Ovary (tissue), 10 donors: Measurements from ENCODE around the gene SSX5. TPM values are rescaled to one million over a fixed set of nuclear protein-coding genes. Genes with fewer than 3 reads are reported as not detected.
"Not testable (repeated sequence)": the region's sequence is repeated elsewhere in the genome, so short reads cannot be mapped to it uniquely, and the experiment has no call there.

Experiments used
- DNase-seq, 5 donors: peaks; one replicate each; pipeline ENCODE4 v3.0.0-alpha.2; 2019 to 2020
- H3K27ac ChIP-seq, 2 donors: fragments of 200-600 bp; one replicate each; pipeline versions ENCODE4 v1.5.1 to v1.8.0; 2019 to 2022
- H3K27me3 ChIP-seq: fragments of 200-600 bp; one replicate; pipeline ENCODE4 v1.8.0; 2022
- H3K36me3 ChIP-seq: fragments of 200-600 bp; sonication (generic); one replicate; pipeline ENCODE4 v1.5.1; 2019
- H3K4me1 ChIP-seq: one replicate; pipeline ENCODE4 v1.8.1; 2013; ENCODE audit warnings: mild to moderate bottlenecking, moderate library complexity; ENCODE audit not compliant: insufficient read depth
- H3K4me3 ChIP-seq: fragments of 200-600 bp; sonication (generic); one replicate; pipeline ENCODE4 v1.5.1; 2017
- H3K9me3 ChIP-seq, 2 donors: fragments of 200-600 bp in 1 of 2; sonication (generic) in 1 of 2; one replicate each; pipeline versions ENCODE4 v1.5.1 to v1.8.1; 2013 to 2019; ENCODE audit warnings: mild to moderate bottlenecking in 1 of 2, moderate library complexity in 1 of 2
- EP300 ChIP-seq: sonication (generic); formaldehyde crosslinking; IDR thresholded peaks from one replicate; pipeline ENCODE4 v1.6.1; 2017; ENCODE audit warnings: antibody characterized with exemption
- POLR2A ChIP-seq: fragments of 450-650 bp; IDR thresholded peaks from one replicate; pipeline ENCODE4 v1.6.1; 2017; ENCODE audit warnings: antibody characterized with exemption, mild to moderate bottlenecking, moderate library complexity
- WGBS, 3 donors: extraction: QIAGEN DNeasy Blood & Tissue Kit in 1 of 3; methylation state at CpG; one replicate each; pipeline versions ENCODE4 v1.1.5 to v1.1.7; 2013 to 2017; 5-methylcytosine and 5-hydroxymethylcytosine counted together
- intact Hi-C, 4 donors: fragments of 100-400 bp; cut with DNase I; formaldehyde crosslinking; loops; one replicate each; pipeline versions ENCODE4 v1.11.0 to v1.15.1; 2022 to 2023
- long read RNA-seq, 3 donors: library from polyadenylated mRNA in 2 of 3; unstranded in 2 of 3; transcript quantifications; one replicate each; pipeline ENCODE4 v2.0.0 and lab custom pipeline, GENCODE V29; 2021 to 2026
- polyA plus RNA-seq, 2 donors: library from polyadenylated mRNA; stranded (reverse); fragments of 200-250 nt in 1 of 2; fragments of 350-450 nt in 1 of 2; fragmentation: Illumina TruSeq in 1 of 2; extraction: RNeasy Lipid Tissue Mini Kit (QIAGEN cat#74804) in 1 of 2; gene quantifications; one replicate each; pipeline ENCODE4 v1.2.3, GENCODE V29; 2013 to 2014
- total RNA-seq, 7 donors: library from RNA; depleted of rRNA in 2 of 7; stranded (reverse); fragments of >200 nt in 2 of 7; fragmentation: NEBNext Ultra II Directional in 3 of 7; extraction: Animal tissue kit (Norgen Biotek cat#: 25700) in 3 of 7; gene quantifications; one replicate each; pipeline versions ENCODE4 v1.1.0 to v1.2.4, GENCODE V29; 2016 to 2023
- TF ChIP-seq, protein P1 (sequence below), 3 donors: fragments of 450-650 bp in 2 of 3; fragments of 200-600 bp in 1 of 3; IDR thresholded peaks; one replicate each; pipeline versions ENCODE4 v1.5.1 to v1.8.0; 2016 to 2022; ENCODE audit warnings: antibody characterized with exemption in 3 of 3, mild to moderate bottlenecking in 1 of 3
- donor health status: DM: no; HTN: no; CAD: no; lungs with moderate emphysema.
- donor health status: DM: no; HTN: no; CAD: no.
- donor health status: Bipolar disorder and iron deficiency.
- donor health status: DM: yes; HTN: yes; CAD: no.
- donor health status: DM: no; HTN: no; CAD: no.
- donor health status: DM: yes; HTN: yes; CAD: no.

SSX5 gene
- total RNA-seq (not detected), polyA plus RNA-seq (not detected)
- long read RNA-seq, donor 1: 0 reads
- long read RNA-seq, donor 2: 0 reads
- long read RNA-seq, donor 3: 0 reads

- WGBS, 3 donors: 83 to 85% (median 85%) methylated on average over 12 of the region's 12 CpGs
- TF ChIP-seq POLR2A (no peak), EP300 (no peak)
- TF ChIP-seq, protein P1, sequence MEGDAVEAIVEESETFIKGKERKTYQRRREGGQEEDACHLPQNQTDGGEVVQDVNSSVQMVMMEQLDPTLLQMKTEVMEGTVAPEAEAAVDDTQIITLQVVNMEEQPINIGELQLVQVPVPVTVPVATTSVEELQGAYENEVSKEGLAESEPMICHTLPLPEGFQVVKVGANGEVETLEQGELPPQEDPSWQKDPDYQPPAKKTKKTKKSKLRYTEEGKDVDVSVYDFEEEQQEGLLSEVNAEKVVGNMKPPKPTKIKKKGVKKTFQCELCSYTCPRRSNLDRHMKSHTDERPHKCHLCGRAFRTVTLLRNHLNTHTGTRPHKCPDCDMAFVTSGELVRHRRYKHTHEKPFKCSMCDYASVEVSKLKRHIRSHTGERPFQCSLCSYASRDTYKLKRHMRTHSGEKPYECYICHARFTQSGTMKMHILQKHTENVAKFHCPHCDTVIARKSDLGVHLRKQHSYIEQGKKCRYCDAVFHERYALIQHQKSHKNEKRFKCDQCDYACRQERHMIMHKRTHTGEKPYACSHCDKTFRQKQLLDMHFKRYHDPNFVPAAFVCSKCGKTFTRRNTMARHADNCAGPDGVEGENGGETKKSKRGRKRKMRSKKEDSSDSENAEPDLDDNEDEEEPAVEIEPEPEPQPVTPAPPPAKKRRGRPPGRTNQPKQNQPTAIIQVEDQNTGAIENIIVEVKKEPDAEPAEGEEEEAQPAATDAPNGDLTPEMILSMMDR (IDR thresholded peaks at IDR 0.05): no peak
- intact Hi-C loops: no loop called here
Measured at GRCh38 chrX:48196745-48197201, at the start of gene SSX5. Gene SSX5, minus strand, starts transcription at chrX:48196795. Its CDS starts 1,437 bp downstream, at chrX:48195358.

DNA sequence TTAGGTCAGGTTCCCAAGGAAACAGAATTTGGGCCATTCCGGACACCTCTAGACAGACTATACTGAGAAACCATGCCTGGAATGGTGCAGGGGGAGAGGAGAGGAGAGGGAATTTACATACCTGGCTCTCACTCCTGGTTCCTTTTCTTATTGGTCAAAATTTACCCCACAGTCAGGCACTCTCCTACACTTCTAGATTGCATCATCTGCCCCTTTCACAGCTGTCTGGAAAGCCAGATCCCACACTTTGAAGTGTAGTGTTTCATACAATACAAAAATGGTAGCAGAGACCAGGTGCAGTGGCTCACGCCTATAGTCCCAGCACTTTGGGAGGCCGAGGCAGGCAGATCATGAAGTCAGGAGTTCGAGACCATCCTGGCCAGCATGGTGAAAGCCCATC is 27.6 kb upstream of the SSX5 start:
- H3K4me3 ChIP-seq, DNase-seq, H3K27me3 ChIP-seq, H3K27ac ChIP-seq, H3K4me1 ChIP-seq, H3K9me3 ChIP-seq, intact Hi-C loops, H3K36me3 ChIP-seq: not testable (repeated sequence)
- WGBS, 3 donors: 77 to 88% (median 79%) methylated on average over 4 of the region's 4 CpGs

More at GRCh38 chrX:48196745-48197201, at the start of gene SSX5:
- no peaks in the 10 kb centered on the region for H3K4me1 ChIP-seq
- H3K27ac ChIP-seq: no peak within 1 kb of the TSS
- H3K4me3 ChIP-seq: no peak within 1 kb of the TSS
- H3K36me3 ChIP-seq: no peaks in the 10 kb centered on the region
- H3K27me3 ChIP-seq: no peaks in the 10 kb centered on the region
- no peak for DNase-seq
- H3K9me3 ChIP-seq: no peaks in the 10 kb centered on the region

- WGBS, 3 donors: 26 to 44% (median 38%) methylated on average over 4 of the region's 4 CpGs
- H3K27ac ChIP-seq, H3K27me3 ChIP-seq, H3K4me3 ChIP-seq, DNase-seq, H3K4me1 ChIP-seq, H3K36me3 ChIP-seq, intact Hi-C loops, H3K9me3 ChIP-seq: not testable (repeated sequence)
Measured at GRCh38 chrX:48214341-48214740, 17.7 kb upstream of the SSX5 start.

GRCh38 chrX:48190024-48190423 is 6.6 kb downstream of the SSX5 start:
- H3K4me3 ChIP-seq, intact Hi-C loops, H3K27ac ChIP-seq, H3K9me3 ChIP-seq, H3K4me1 ChIP-seq, DNase-seq, H3K36me3 ChIP-seq, H3K27me3 ChIP-seq: not testable (repeated sequence)
- WGBS, 3 donors: 45 to 56% (median 49%) methylated on average over 5 of the region's 5 CpGs

GRCh38 chrX:48181882-48182281 is 14.7 kb downstream of the SSX5 start:
- intact Hi-C loops, H3K36me3 ChIP-seq, H3K27ac ChIP-seq, H3K27me3 ChIP-seq, DNase-seq, H3K4me3 ChIP-seq, H3K4me1 ChIP-seq, H3K9me3 ChIP-seq: not testable (repeated sequence)
- WGBS, 3 donors: 45 to 55% (median 46%) methylated on average over 5 of the region's 5 CpGs

DNA sequence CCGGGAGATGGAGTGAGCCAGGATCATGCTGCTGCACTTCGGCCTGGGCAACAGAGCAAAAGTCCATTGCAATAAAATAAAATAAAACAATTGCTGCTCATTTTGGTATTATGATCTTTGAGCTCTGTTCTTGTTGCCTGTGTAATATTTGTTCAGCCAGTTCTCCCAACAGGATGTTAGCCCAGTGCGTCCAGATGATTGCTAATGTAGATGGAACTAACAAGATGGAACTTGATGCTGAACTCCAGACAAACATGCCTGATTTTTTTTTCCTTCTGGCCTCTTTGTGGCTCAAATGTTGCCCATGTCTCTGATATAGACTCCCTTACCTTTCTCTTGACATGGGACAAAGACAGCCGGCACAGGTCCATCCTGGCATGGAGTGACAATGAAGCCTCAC is 15.8 kb downstream of the SSX5 start:
- Histone ChIP-seq H3K9me3 (no peaks in the 10 kb centered on the region), H3K4me3 (no peak overlapping the region), H3K27me3 (no peaks in the 10 kb centered on the region), H3K36me3 (no peaks in the 10 kb centered on the region), H3K4me1 (no peaks in the 10 kb centered on the region), H3K27ac (no peak overlapping the region)
- no peak for DNase-seq
- TF ChIP-seq, protein P1 (IDR thresholded peaks at IDR 0.05): no peak
- TF ChIP-seq EP300 (no peak), POLR2A (no peak)
- WGBS, 3 donors: 85 to 92% (median 90%) methylated on average over 4 of the region's 4 CpGs
- intact Hi-C loops: no loop called here

- TF ChIP-seq POLR2A (no peak), EP300 (no peak)
- TF ChIP-seq, protein P1 (IDR thresholded peaks at IDR 0.05): no peak
- intact Hi-C loops: no loop called here
- 65 to 76% (median 67%) methylated on average over 4 of the region's 4 CpGs for WGBS, 3 donors
Measured at GRCh38 chrX:48179691-48180090, 16.9 kb downstream of the SSX5 start.

DNA sequence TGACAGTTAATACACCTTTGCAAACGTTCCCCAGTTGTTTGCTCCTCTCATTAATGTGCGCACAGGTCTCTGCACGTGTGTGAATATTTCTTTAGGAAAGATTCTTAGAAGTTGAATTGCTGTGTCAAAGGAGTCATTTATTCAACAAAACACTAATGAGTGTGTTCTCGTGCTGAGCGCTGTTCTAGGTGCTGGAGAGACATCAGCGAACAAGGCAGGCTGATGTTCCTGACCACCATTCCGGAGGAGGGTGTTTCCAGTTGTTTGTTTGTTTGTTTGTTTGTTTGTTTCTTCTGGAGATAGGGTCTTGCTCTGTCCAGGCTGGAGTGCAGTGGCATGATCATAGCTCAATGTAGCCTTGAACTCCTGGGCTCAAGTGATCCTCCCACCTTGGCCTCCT is 30.3 kb downstream of the SSX5 start:
- H3K27ac ChIP-seq, H3K36me3 ChIP-seq, H3K27me3 ChIP-seq, DNase-seq, H3K4me1 ChIP-seq, intact Hi-C loops, H3K9me3 ChIP-seq, H3K4me3 ChIP-seq: not testable (repeated sequence)
- 47 to 63% (median 61%) methylated on average over 7 of the region's 7 CpGs for WGBS, 3 donors

More at GRCh38 chrX:48179691-48180090, 16.9 kb downstream of the SSX5 start:
- no peaks in the 10 kb centered on the region for H3K36me3 ChIP-seq
- H3K27ac ChIP-seq: no peak overlapping the region
- no peak overlapping the region for H3K4me3 ChIP-seq
- no peak for DNase-seq
- no peaks in the 10 kb centered on the region for H3K27me3 ChIP-seq
- H3K4me1 ChIP-seq: no peaks in the 10 kb centered on the region
- no peaks in the 10 kb centered on the region for H3K9me3 ChIP-seq
